Activated CD4-positive, alpha-beta T cell treated with anti-CD3 and anti-CD28 coated beads, Interleukin-2, amount 10 ng/mL, durations not matched to agents 24 days and 14 days (primary cell): Measurements from ENCODE around the gene FHAD1. TPM values are rescaled to one million over a fixed set of nuclear protein-coding genes. Genes with fewer than 3 reads are reported as not detected.

Experiments
- total RNA-seq: library from RNA; stranded (reverse); gene quantifications from 2 replicates; pipeline ENCODE4 v1.2.3, GENCODE V29; 2022

FHAD1 gene
- total RNA-seq, 1 donor from 2014 or later = not detected

Other genes with a start within 250 kb of the FHAD1 start
- gene TMEM51, start 93.5 kb upstream of the FHAD1 start, total RNA-seq = 0.14 and 0.19 TPM in 2 replicates
- 90.5 and 92.3 TPM in 2 replicates for gene EFHD2, start 162.7 kb downstream of the FHAD1 start, total RNA-seq
- 0.45 TPM in 1 of 2 replicates, not detected in the other for gene CTRC, start 191.2 kb downstream of the FHAD1 start, total RNA-seq
- gene CELA2A, start 209.5 kb downstream of the FHAD1 start, total RNA-seq = not detected in 2 replicates
- not detected in 2 replicates for gene CELA2B, start 228.9 kb downstream of the FHAD1 start, total RNA-seq